ENCODE results near the gene HECW1. TPM values are rescaled to one million over a fixed set of nuclear protein-coding genes. Genes with fewer than 3 reads are reported as not detected.

The HECW1 gene
- total and polyA plus RNA-seq, 2 of the 8 experiments (the other 6 are each of a cell fraction or from before 2014, with no cell fraction given): 2.9 to 12.7 TPM

- Histone ChIP-seq H4K91ac (replicated peaks; ENCODE audit: insufficient read length, low read length) (peak overlapping the region; percentile 23), H3K27me3 (replicated peaks in 1 of 4; ENCODE audit: control insufficient read depth in 3 of 4, extremely low read depth in 1 of 4, insufficient read depth in 3 of 4, low read length in 3 of 4) (no peaks in the 10 kb centered on the region), H2AFZ (ENCODE audit: low read length) (no peak overlapping the region), H4K5ac (ENCODE audit: insufficient read length, low read depth, low read length) (no peak overlapping the region), H3K14ac (ENCODE audit: insufficient read length) (no peak overlapping the region), H3K23ac (ENCODE audit: insufficient read length) (no peak overlapping the region), H3K9me3 (ENCODE audit: insufficient read depth in 2 of 2, low read depth in 1 of 2, low read length in 1 of 2) (no peaks in the 10 kb centered on the region), H2BK15ac (ENCODE audit: low read length) (no peak overlapping the region), H2BK120ac (replicated peaks; ENCODE audit: low read depth, low read length) (no peak overlapping the region), H4K8ac (ENCODE audit: extremely low read depth, insufficient read depth, low read length) (no peak overlapping the region), H3K23me2 (ENCODE audit: low read depth, low read length) (no peaks in the 10 kb centered on the region), H3K79me1 (ENCODE audit: low read depth, low read length) (no peaks in the 10 kb centered on the region), H2BK5ac (ENCODE audit: low read depth, low read length) (no peak overlapping the region), H3K4ac (replicated peaks; ENCODE audit: insufficient read length, low read depth, low read length) (no peak overlapping the region), H2BK12ac (ENCODE audit: low read depth, low read length) (peak overlapping the region; percentile 62), H3K4me2 (ENCODE audit: insufficient read depth in 1 of 2, low read depth in 2 of 2, low read length in 2 of 2) (no peak overlapping the region), H3K56ac (replicated peaks; ENCODE audit: insufficient read length, low read depth, low read length) (no peak overlapping the region), H2AK5ac (ENCODE audit: low read depth, low read length) (no peak overlapping the region; the same call in 1 of the 2 replicates), H2BK20ac (ENCODE audit: low read length) (no peak overlapping the region), H3K36me3 (ENCODE audit: control insufficient read depth in 2 of 4, insufficient read depth in 4 of 4, low read length in 3 of 4) (no peaks in the 10 kb centered on the region), H3K9ac (replicated peaks in 1 of 4; ENCODE audit: extremely low read depth in 1 of 4, low read depth in 3 of 4, low read length in 3 of 4) (no peak overlapping the region), H3K27ac (ENCODE audit: low read depth, low read length) (no peak overlapping the region), H3K18ac (ENCODE audit: extremely low read depth, low read length) (no peak overlapping the region), H3K4me1 (replicated peaks in 1 of 4; ENCODE audit: control insufficient read depth in 3 of 4, insufficient read depth in 4 of 4, low read length in 3 of 4) (peaks cover 0 to 8% (median 1%) of the 10 kb centered on the region in 4 experiments; a peak in 2 of 7 replicates), H3K79me2 (ENCODE audit: control insufficient read depth in 1 of 2, insufficient read depth in 2 of 2, low read length in 2 of 2) (no peaks in the 10 kb centered on the region), H3K4me3 (ENCODE audit: extremely low read depth in 1 of 4, insufficient read depth in 2 of 4, low read depth in 3 of 4, low read length in 4 of 4) (no peak overlapping the region), H4K20me1 (replicated peaks in 1 of 2; ENCODE audit: control insufficient read depth in 1 of 2, insufficient read depth in 2 of 2, low read length in 2 of 2) (no peaks in the 10 kb centered on the region)
- ChIA-PET CTCF (ENCODE audit: partially characterized antibody) (interaction anchor here (1.0 to 1.6 kb wide), 2 partner anchors 10 to 12 kb away, joined by 3 to 4 read pairs; no protein-coding TSS in a partner anchor), POLR2A (ENCODE audit: partially characterized antibody) (no interaction called here)
- DNase-seq (ENCODE audit: low read depth in 1 of 2, low spot score in 2 of 2) (no peak), FAIRE-seq (no peak)
- WGBS, 2 experiments (ENCODE audit: extremely low coverage in 1 of 2, insufficient coverage in 1 of 2, insufficient read length in 1 of 2, insufficient replicate concordance in 2 of 2, low coverage in 1 of 2, low lambda C conversion rate in 2 of 2, missing lambda C conversion rate in 1 of 2): 94% methylated on average over 10 of the region's 10 CpGs; no CpG with 5 or more reads in 1 of the 2 experiments
- TF ChIP-seq FOSL1 (IDR thresholded peaks at IDR 0.05; ENCODE audit: insufficient read depth, low read depth, low read length) (no peak), JUN (IDR thresholded peaks at IDR 0.05; ENCODE audit: low read depth, low read length) (no peak)
Observed at GRCh38 chr7:43278088-43278644, 165.7 kb downstream of the HECW1 start.

Data from H1 (cell line).